GM21526 (cell line): ENCODE results near the gene RBM20.

Experiments
- ATAC-seq: cut with Tn5 transposase; IDR thresholded peaks from one replicate; pipeline ENCODE4 v1.9.1; 2021; ENCODE audit warnings: moderate library complexity; ENCODE audit not compliant: unreplicated experiment, low FRiP score

Gene RBM20

GRCh38 chr10:110803239-110803749, 159.2 kb downstream of the RBM20 start:
- peak; percentile 66 for ATAC-seq

DNA sequence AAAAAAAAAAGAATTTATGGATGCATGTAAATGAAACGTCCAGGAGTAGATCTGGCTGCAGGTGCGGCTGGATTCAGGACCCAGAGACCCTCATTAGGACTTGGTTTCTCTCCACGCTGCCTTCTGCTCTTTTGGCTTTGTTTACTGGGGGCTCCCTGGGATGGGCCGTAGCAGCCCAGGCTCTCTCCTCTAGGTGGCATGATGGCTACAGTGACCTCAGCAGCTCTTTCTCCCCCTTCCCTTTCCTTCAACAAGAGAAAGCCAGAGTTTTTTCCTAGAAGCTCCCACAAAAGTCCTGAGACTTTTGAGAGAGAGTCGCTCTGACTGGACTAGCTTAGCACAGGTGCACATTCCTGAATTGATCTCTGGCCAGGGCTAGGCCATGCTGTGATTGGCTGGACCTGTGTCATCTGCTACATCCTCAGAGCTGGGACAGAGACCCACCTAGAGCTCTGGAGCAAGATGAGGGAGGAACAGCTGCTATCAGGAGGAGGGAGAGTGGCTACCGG, 159.7 kb downstream of the RBM20 start:
- ATAC-seq: peak; percentile 40

GRCh38 chr10:110804376-110804775, 160.2 kb downstream of the RBM20 start:
- ATAC-seq: no peak

DNA sequence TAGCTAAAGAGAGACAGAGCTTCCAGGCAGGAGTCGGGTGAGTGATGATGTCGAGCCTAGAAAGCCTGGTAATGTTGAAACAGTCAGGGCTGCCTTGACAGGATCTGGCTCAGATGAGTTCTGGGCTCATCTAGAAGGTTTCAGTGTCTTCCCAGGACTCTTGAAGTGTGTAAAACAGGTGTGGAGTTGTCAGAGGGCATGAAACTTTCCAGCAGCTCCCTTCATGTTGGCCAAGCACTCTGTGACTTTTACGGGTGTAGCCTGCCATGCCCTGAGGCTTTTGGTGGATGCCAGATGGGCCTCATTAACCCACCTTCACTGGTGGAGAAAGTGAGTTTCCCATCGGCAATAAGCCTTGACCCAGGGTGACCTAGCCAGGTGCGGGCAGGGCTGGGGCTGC, 161.2 kb downstream of the RBM20 start:
- ATAC-seq: no peak

DNA sequence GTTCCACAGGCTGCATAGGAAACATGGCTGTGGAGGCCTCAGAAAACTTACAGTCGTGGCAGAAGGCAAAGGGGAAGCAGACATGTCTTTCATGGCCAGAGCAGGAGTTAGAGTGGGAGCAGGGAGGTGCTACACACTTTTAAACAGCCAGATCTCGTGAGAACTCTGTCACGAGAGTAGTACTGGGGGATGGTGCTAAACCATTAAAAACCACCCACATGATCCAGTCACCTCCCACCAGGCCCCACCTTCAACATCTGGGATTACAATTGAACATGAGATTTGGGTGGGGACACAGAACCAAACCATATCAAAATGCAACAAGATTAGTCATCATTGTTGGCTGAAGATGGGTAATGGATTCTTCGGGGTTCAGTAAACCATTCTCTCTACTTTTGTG, 162.2 kb downstream of the RBM20 start:
- ATAC-seq: no peak

DNA sequence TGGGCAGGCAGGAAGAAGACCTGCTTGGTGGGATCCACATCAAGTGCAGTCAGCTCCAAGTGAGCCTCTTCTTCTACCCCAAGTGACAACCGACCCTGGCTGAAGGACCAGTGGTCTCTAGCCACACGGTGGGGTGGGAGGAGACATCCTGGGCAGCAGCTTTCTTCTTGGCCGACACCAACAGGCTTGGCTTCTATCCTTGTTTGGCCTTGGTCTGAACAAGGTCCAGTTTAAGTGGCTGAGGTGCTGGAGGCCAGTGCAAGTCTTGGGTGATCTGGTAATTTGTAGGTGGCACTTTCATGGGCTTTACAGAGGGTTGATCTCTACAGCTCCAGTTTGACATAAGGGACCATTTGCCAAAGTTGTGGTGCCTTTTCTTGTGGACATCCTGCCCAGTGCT, 164.0 kb downstream of the RBM20 start:
- ATAC-seq: no peak

DNA sequence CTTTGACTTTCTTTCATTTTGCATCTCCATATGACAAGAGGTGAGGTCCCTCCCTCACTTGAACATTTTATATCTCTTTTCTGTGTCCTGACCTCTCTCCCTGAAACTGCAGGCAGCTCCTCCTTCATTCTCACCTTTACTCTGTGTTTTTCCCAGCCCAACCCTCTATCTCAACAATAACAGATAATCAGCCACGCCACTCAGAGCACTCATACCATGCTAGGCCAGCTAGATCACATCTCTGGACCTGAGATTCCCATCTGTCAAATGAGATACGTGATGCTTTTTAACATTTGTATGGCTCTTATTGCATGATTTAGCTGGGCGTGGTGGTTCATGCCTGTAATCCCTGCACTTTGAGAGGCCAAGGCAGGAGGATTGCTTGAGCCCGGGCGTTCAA, 164.5 kb downstream of the RBM20 start:
- no peak for ATAC-seq

DNA sequence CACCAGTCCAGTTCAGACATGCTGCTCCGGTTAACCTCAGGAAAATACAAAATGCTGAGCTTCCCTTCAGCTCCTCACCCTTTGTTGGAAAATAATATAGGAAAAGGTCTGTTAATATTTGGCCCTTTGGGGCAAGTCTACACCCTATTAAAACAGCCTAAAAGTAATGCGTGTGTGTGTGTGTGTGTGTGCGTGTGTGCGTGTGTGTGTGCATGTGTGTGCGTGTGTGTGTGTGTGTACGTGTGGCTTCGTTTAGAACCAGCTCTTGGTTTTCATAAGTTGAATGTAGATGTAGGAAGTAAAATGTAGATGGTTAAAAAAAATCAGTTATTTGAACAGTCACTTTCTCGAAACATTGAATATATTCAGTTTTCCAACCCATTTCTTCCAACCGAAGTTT, 166.5 kb downstream of the RBM20 start:
- ATAC-seq: no peak

DNA sequence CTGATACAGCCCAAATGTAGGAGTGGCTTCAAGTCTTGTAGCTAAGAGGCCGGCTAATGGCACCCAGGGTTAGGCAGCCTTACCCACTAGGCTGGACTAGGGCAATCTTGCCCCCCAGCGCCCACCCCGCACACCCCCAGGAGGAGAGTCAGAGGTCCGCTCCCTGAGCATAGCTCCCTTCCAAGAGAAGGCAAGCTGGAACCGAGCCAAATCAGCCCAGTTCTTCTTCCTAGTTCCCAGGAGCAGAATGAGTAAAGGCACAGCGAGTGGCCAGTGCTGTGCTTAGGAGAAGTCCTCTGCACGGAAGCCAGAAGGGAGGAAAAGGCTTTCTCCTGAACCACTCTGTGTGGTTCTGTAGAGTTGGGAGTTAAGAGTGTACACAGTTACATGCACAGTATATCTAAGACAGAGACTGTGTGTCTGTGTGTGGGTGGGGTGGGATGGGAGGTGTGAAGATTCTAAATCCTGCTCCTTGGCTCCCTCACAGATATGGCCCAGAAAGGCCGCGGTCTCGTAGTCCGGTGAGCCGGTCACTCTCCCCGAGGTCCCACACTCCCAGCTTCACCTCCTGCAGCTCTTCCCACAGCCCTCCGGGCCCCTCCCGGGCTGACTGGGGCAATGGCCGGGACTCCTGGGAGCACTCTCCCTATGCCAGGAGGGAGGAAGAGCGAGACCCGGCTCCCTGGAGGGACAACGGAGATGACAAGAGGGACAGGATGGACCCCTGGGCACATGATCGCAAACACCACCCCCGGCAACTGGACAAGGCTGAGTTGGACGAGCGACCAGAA, 167.8 kb downstream of the RBM20 start:
- no peak for ATAC-seq

GRCh38 chr10:110812583-110812982, 168.4 kb downstream of the RBM20 start:
- no peak for ATAC-seq

- ATAC-seq: no peak
These were observed 169.8 kb downstream of the RBM20 start for GRCh38 chr10:110813743-110814472.

GRCh38 chr10:110815354-110816004, 171.3 kb downstream of the RBM20 start:
- no peak for ATAC-seq

GRCh38 chr10:110817614-110818013, 173.5 kb downstream of the RBM20 start:
- no peak for ATAC-seq

DNA sequence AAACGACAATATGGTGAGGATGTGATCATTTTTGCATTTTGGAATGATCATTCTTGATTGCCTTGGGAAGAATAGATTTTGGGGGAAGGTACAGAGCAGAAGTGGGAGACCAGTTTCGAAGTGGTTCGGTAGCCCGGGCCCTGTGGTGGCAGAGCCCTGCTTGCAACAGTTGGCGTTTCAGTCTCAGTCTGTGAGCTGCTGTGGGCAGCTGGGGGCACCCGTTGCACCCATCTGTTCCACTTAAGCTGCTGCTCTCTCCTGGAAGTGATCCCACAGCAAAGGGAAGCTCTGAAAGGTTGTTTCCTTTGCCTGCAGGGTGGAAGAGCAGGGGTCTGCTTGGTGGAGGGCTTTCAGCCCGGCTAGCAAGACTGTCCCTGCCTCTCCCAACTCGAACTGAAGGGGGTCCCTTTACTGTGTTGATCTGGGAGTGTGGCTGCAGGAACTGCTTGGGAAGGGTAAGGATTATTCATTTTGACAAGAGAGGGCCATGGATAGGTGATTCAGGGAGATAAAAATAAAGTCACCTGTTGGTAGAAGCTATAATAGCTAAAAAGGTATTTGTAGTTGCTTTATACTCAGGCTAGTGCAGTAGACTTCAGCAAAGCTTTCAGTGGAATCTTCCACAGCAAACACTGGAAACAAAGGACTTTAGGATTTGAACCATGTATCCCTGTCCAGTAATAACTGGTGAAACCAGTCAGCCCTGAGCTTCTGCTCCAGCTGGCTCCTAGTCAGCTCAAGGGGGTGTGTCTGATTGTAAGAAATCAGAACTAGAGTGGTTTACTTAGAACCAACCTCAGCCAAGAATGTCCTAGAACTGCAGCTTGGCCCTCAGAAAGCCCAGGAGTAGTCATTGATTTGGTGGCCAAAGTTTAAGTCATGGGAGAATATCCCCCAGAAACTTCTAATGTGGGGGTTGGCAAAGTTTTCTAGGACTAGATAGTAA, 174.4 kb downstream of the RBM20 start:
- ATAC-seq: no peak

GRCh38 chr10:110820321-110820814, 176.2 kb downstream of the RBM20 start:
- no peak for ATAC-seq

DNA sequence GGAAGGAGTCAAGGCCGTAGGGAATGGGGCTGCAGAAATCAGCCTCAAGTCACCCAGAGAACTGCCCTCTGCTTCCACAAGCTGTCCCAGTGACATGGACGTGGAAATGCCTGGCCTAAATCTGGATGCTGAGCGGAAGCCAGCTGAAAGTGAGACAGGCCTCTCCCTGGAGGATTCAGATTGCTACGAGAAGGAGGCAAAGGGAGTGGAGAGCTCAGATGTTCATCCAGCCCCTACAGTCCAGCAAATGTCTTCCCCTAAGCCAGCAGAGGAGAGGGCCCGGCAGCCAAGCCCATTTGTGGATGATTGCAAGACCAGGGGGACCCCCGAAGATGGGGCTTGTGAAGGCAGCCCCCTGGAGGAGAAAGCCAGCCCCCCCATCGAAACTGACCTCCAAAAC, 177.4 kb downstream of the RBM20 start:
- ATAC-seq: no peak

DNA sequence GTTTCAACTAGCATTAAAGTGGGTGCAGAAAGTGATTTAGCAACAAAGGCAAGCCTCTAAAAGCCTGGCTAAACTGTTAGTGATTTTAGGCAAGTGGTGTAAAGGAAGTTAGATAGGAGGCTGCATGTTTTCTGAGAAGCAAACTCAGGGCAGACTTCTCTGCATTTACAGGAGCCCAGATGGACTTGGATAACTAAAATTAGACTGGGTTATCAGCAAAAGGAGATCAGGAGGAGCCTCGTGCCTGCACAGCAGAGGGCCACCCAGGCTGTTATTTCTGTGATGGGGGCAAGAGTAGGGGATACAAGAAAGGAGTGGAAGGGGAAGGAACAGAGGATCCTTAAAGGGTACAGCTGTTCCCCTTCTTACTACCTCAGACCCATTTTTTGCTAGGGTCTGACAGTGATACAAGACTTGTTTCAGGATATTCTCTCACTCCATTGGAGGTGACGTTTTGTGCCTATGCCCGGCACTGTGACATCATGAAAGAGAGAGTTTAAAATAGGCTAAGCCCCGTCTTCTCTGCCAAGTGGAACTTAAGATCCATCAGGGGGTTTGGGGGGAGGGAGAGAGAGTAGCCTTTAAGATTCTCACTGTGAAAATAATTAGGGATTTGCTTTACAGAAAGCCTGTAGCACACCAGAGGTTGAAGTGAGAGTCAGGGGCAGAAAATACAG, 178.0 kb downstream of the RBM20 start:
- ATAC-seq: no peak

DNA sequence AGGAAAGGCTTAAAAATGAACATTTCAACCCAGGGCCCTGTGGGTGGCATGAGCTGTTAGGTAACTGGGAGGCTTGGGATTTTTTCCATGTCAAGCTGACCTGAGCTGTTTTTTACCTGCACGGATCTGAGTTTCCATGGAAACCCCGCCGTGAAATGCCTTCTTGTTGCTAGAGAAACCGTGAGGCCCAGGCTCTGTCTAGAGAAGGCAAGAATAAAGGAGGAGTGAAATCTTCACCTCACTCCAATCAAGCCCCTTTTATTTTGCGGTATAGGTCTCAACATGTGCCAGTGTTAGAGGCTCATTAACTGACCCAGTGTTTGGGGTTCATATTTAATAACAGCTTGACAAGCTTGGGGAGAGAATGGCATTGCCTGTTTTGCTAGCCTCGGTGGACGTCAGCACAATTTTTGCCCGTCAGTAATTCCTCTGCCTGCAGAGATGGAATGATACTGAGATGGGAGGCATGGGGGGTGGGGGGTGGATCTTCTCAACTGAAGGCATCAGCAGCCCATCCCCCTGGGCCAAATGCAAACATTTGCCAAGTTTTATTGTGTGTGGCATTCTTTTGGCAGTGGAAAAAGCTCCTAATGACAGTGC, 178.7 kb downstream of the RBM20 start:
- no peak for ATAC-seq

- no peak for ATAC-seq
These were observed 180.0 kb downstream of the RBM20 start for GRCh38 chr10:110824152-110824441.
